Heart right ventricle (tissue), 16 donors: ENCODE results near the gene GPRIN2. TPM values are rescaled to one million over a fixed set of nuclear protein-coding genes. Genes with fewer than 3 reads are reported as not detected.

ENCODE experiments used
- ATAC-seq, 8 donors: fragments of 200-7000 bp; cut with Tn5 transposase; one replicate each; pipeline ENCODE4 v1.9.1; 2020; ENCODE audit warnings: mild to moderate bottlenecking in 8 of 8, moderate library complexity in 8 of 8, moderate number of reproducible peaks in 1 of 8
- DNase-seq, 2 donors: peaks; one replicate each; pipeline ENCODE4 v3.0.0-alpha.2; 2020
- H3K27ac ChIP-seq, 10 donors: fragments of 200-600 bp; sonication (generic) in 2 of 10; one replicate each; pipeline versions ENCODE4 v1.5.0 to v1.8.0; 2020 to 2022; ENCODE audit warnings: mild to moderate bottlenecking in 3 of 10
- H3K27me3 ChIP-seq, 7 donors: fragments of 200-600 bp; one replicate each; pipeline ENCODE4 v1.8.0; 2021 to 2022; ENCODE audit warnings: mild to moderate bottlenecking in 2 of 7
- H3K36me3 ChIP-seq, 9 donors: fragments of 200-600 bp; sonication (generic) in 1 of 9; one replicate each; pipeline versions ENCODE4 v1.5.0 to v1.8.0; 2020 to 2022; ENCODE audit warnings: mild to moderate bottlenecking in 2 of 9
- H3K4me1 ChIP-seq, 9 donors: fragments of 200-600 bp; sonication (generic) in 1 of 9; one replicate each; pipeline versions ENCODE4 v1.5.0 to v1.8.0; 2020 to 2022; ENCODE audit warnings: mild to moderate bottlenecking in 4 of 9
- H3K4me3 ChIP-seq, 10 donors: fragments of 200-600 bp; sonication (generic) in 2 of 10; one replicate each; pipeline versions ENCODE4 v1.5.0 to v1.8.0; 2020 to 2022; ENCODE audit warnings: mild to moderate bottlenecking in 7 of 10, moderate library complexity in 2 of 10
- H3K9me3 ChIP-seq, 11 donors: fragments of 200-600 bp in 10 of 11; sonication (generic) in 2 of 11; one replicate each; pipeline versions ENCODE4 v1.5.0 to v1.8.0; 2013 to 2022; ENCODE audit warnings: mild to moderate bottlenecking in 2 of 11, control low read depth in 1 of 11, moderate library complexity in 1 of 11
- CTCF ChIP-seq, 9 donors: fragments of 200-600 bp; sonication (generic) in 2 of 9; IDR thresholded peaks; one replicate each; pipeline versions ENCODE4 v1.5.0 to v1.8.0; 2021 to 2022; ENCODE audit warnings: antibody characterized with exemption in 9 of 9, mild to moderate bottlenecking in 5 of 9, moderate library complexity in 1 of 9
- WGBS, 2 donors: extraction: QIAGEN DNeasy Blood & Tissue Kit; methylation state at CpG; one replicate each; pipeline ENCODE4 v1.1.7; 2013; ENCODE audit warnings: inconsistent platforms in 1 of 2; 5-methylcytosine and 5-hydroxymethylcytosine counted together
- intact Hi-C, 10 donors: fragments of 100-400 bp; cut with DNase I; formaldehyde crosslinking; loops; one replicate each; pipeline versions ENCODE4 v1.11.1 to v1.14.2; 2022
- polyA plus RNA-seq, 2 donors: library from polyadenylated mRNA; stranded (reverse); fragments of 200-250 nt; gene quantifications; one replicate each; pipeline ENCODE4 v1.2.3, GENCODE V29; 2013
- total RNA-seq, 10 donors: library from RNA; stranded (reverse); fragmentation: NEBNext Ultra II Directional in 3 of 10; extraction: Animal tissue kit (Norgen Biotek cat#: 25700) in 3 of 10; gene quantifications; one replicate each; pipeline versions ENCODE4 v1.2.1 to v1.2.4, GENCODE V29; 2021 to 2023
- donor health status: Arrhythmogenic right ventricular cardiomyopathy.
- donor health status: ischemic (EF 13 %, LVEDD 7.1; RV severe dilation, severe dysfunction).
- donor health status: healthy with polysubstance abuse.
- donor health status: DM: no; HTN: yes; CAD: no.
- donor health status: DM: no; HTN: no; CAD: no.
- donor health status: ischemic (EF 25% LVEDD 6.9; RV normal size, moderate dysfunction).
- donor health status: ischemic (EF 25% LVEDD 5.7; RV mildly dilated, moderate dysfunction).
- donor health status: healthy.
- donor health status: DM: yes; HTN: yes; CAD: no.
- donor health status: Ischemic cardiomyopathy.
- donor health status: ischemic (EF 35%, LVEDD 5.7; RV mildly dilated, moderate dysfunction).
- donor health status: nonischemic (EF 11% LVEDD 7.7; RV severe dilation, severe dysfunction).
- donor health status: DM: yes; HTN: yes; CAD: no.
- donor health status: PGD.
- donor health status: ischemic (EF 29% LVEDD 5.4; RV normal size, mild dysfunction).
- donor health status: nonischemic (EF 23%, LVEDD 6.1; RV moderate dilation, normal function).

The GPRIN2 gene
- total and polyA plus RNA-seq, 12 donors: 0.13 TPM; not detected in 11

- TF ChIP-seq CTCF (IDR thresholded peaks at IDR 0.05): no peak
- Histone ChIP-seq H3K27ac (no peak overlapping the region), H3K27me3 (peaks cover 0 to 53% (median 22%) of the 10 kb centered on the region in 7 donors), H3K4me3 (no peak overlapping the region), H3K9me3 (no peaks in the 10 kb centered on the region), H3K36me3 (no peaks in the 10 kb centered on the region), H3K4me1 (no peaks in the 10 kb centered on the region)
- intact Hi-C loops: no loop called here
- WGBS, 2 donors: 91 to 92% methylated on average over 5 of the region's 5 CpGs
- DNase-seq (no peak), ATAC-seq (no peak)
Measured at GRCh38 chr10:46517541-46517940, 38.9 kb downstream of the GPRIN2 start.

GRCh38 chr10:46516660-46517416 is 39.6 kb downstream of the GPRIN2 start:
- WGBS, 2 donors: 64 to 67% methylated on average over 11 of the region's 11 CpGs

GRCh38 chr10:46515793-46516192 is 40.7 kb downstream of the GPRIN2 start:
- intact Hi-C loops: no loop called here
- no peak for DNase-seq
- WGBS, 2 donors: 83 to 86% methylated on average over 3 of the region's 3 CpGs
- H3K27ac ChIP-seq: no peak overlapping the region
- TF ChIP-seq CTCF (IDR thresholded peaks at IDR 0.05): no peak
- H3K4me3 ChIP-seq: no peak overlapping the region
- H3K36me3 ChIP-seq: no peaks in the 10 kb centered on the region
- no peaks in the 10 kb centered on the region for H3K4me1 ChIP-seq
- no peaks in the 10 kb centered on the region for H3K9me3 ChIP-seq
- no peak for ATAC-seq
- peaks cover 0 to 42% (median 22%) of the 10 kb centered on the region in 7 donors for H3K27me3 ChIP-seq

More at GRCh38 chr10:46516660-46517416, 39.6 kb downstream of the GPRIN2 start:
- ATAC-seq: peak in 1 of 8 donors; percentile 26
- H3K9me3 ChIP-seq: no peaks in the 10 kb centered on the region
- no peak for TF ChIP-seq CTCF (IDR thresholded peaks at IDR 0.05)
- DNase-seq: no peak
- H3K27ac ChIP-seq: no peak overlapping the region
- intact Hi-C loops: no loop called here
- no peaks in the 10 kb centered on the region for H3K36me3 ChIP-seq
- no peak overlapping the region for H3K4me3 ChIP-seq
- no peaks in the 10 kb centered on the region for H3K4me1 ChIP-seq
- H3K27me3 ChIP-seq: peaks cover 0 to 52% (median 22%) of the 10 kb centered on the region in 7 donors

GRCh38 chr10:46515366-46515765 is 41.1 kb downstream of the GPRIN2 start:
- ATAC-seq: no peak
- Histone ChIP-seq H3K27me3 (peaks cover 0 to 38% (median 20%) of the 10 kb centered on the region in 7 donors), H3K36me3 (no peaks in the 10 kb centered on the region), H3K4me3 (no peak overlapping the region), H3K27ac (no peak overlapping the region), H3K9me3 (no peaks in the 10 kb centered on the region), H3K4me1 (no peaks in the 10 kb centered on the region)
- DNase-seq: no peak
- intact Hi-C loops: no loop called here
- no peak for TF ChIP-seq CTCF (IDR thresholded peaks at IDR 0.05)
